ENCODE data around the gene TMPRSS2.

TMPRSS2 gene

GRCh38 chr21:41548781-41549180, 40.8 kb upstream of the TMPRSS2 start:
- Histone ChIP-seq H3K9me3 (ENCODE audit: low read length) (no peaks in the 10 kb centered on the region), H3K27me3 (ENCODE audit: insufficient read depth, low read length) (peaks cover 10% of the 10 kb centered on the region), H3F3A (ENCODE audit: insufficient read depth, low read length) (no peaks in the 10 kb centered on the region), H3K4me2 (ENCODE audit: low read length) (no peak overlapping the region), H3K4me3 (ENCODE audit: low read depth, low read length, poor library complexity, severe bottlenecking) (no peak overlapping the region), H3K9ac (ENCODE audit: low read length) (no peak overlapping the region), H3K36me3 (ENCODE audit: insufficient read depth, low read length) (no peaks in the 10 kb centered on the region), H3K4me1 (ENCODE audit: insufficient read depth, low read length, severe bottlenecking) (no peaks in the 10 kb centered on the region), H3K9me2 (ENCODE audit: low read depth, low read length) (no peaks in the 10 kb centered on the region), H3K79me2 (ENCODE audit: insufficient read depth, low read length) (no peaks in the 10 kb centered on the region), H3K27ac (ENCODE audit: low read depth, low read length, poor library complexity, severe bottlenecking) (no peak overlapping the region), H4K20me1 (ENCODE audit: insufficient read depth, low read length) (no peaks in the 10 kb centered on the region), H2AFZ (ENCODE audit: low read length) (no peak overlapping the region)
- TF ChIP-seq EZH2 (IDR thresholded peaks at IDR 0.05; ENCODE audit: borderline replicate concordance, low read length) (no peak), CTCF (IDR thresholded peaks at IDR 0.05; ENCODE audit: low read length) (no peak)

GRCh38 chr21:41547111-41547510, 39.2 kb upstream of the TMPRSS2 start:
- Histone ChIP-seq H3K9ac (ENCODE audit: low read length) (no peak overlapping the region), H3K9me3 (ENCODE audit: low read length) (no peaks in the 10 kb centered on the region), H3K36me3 (ENCODE audit: insufficient read depth, low read length) (no peaks in the 10 kb centered on the region), H3K4me1 (ENCODE audit: insufficient read depth, low read length, severe bottlenecking) (no peaks in the 10 kb centered on the region), H3K9me2 (ENCODE audit: low read depth, low read length) (no peaks in the 10 kb centered on the region), H2AFZ (ENCODE audit: low read length) (no peak overlapping the region), H3K4me3 (ENCODE audit: low read depth, low read length, poor library complexity, severe bottlenecking) (no peak overlapping the region), H3K27ac (ENCODE audit: low read depth, low read length, poor library complexity, severe bottlenecking) (no peak overlapping the region), H3K4me2 (ENCODE audit: low read length) (no peak overlapping the region), H3F3A (ENCODE audit: insufficient read depth, low read length) (no peaks in the 10 kb centered on the region), H3K79me2 (ENCODE audit: insufficient read depth, low read length) (no peaks in the 10 kb centered on the region), H3K27me3 (ENCODE audit: insufficient read depth, low read length) (peaks cover 8% of the 10 kb centered on the region), H4K20me1 (ENCODE audit: insufficient read depth, low read length) (no peaks in the 10 kb centered on the region)
- no peak for TF ChIP-seq EZH2 (IDR thresholded peaks at IDR 0.05; ENCODE audit: borderline replicate concordance, low read length)
- TF ChIP-seq CTCF (IDR thresholded peaks at IDR 0.05; ENCODE audit: low read length) = no peak

- peaks cover 5% of the 10 kb centered on the region; the same call in 1 of the 2 replicates for H3K27me3 ChIP-seq (ENCODE audit: insufficient read depth, low read length)
- no peaks in the 10 kb centered on the region for H4K20me1 ChIP-seq (ENCODE audit: insufficient read depth, low read length)
- no peaks in the 10 kb centered on the region for H3K9me2 ChIP-seq (ENCODE audit: low read depth, low read length)
- no peaks in the 10 kb centered on the region for H3K9me3 ChIP-seq (ENCODE audit: low read length)
- no peaks in the 10 kb centered on the region for H3F3A ChIP-seq (ENCODE audit: insufficient read depth, low read length)
- no peaks in the 10 kb centered on the region for H3K79me2 ChIP-seq (ENCODE audit: insufficient read depth, low read length)
- TF ChIP-seq EZH2 (IDR thresholded peaks at IDR 0.05; ENCODE audit: borderline replicate concordance, low read length) (no peak), CTCF (IDR thresholded peaks at IDR 0.05; ENCODE audit: low read length) (no peak)
- H3K27ac ChIP-seq (ENCODE audit: low read depth, low read length, poor library complexity, severe bottlenecking) = no peak overlapping the region
- no peaks in the 10 kb centered on the region for H3K4me1 ChIP-seq (ENCODE audit: insufficient read depth, low read length, severe bottlenecking)
- no peak overlapping the region for H2AFZ ChIP-seq (ENCODE audit: low read length)
- no peak overlapping the region for H3K4me2 ChIP-seq (ENCODE audit: low read length)
- H3K4me3 ChIP-seq (ENCODE audit: low read depth, low read length, poor library complexity, severe bottlenecking) = no peak overlapping the region
- H3K36me3 ChIP-seq (ENCODE audit: insufficient read depth, low read length) = no peaks in the 10 kb centered on the region
- H3K9ac ChIP-seq (ENCODE audit: low read length) = no peak overlapping the region
Measured at GRCh38 chr21:41545500-41546359, 37.8 kb upstream of the TMPRSS2 start.
